Activated T-cell treated with anti-CD3 and anti-CD28 coated beads, Interleukin-2, amount 50 U/mL, for 4 hours (primary cell): ENCODE measurements around the gene CTDNEP1. TPM values are rescaled to one million over a fixed set of nuclear protein-coding genes. Genes with fewer than 3 reads are reported as not detected.

Experiments used
- ATAC-seq, 2 donors: fragments of 200-7000 bp; cut with Tn5 transposase; one replicate each; pipeline ENCODE4 v1.10.0; 2021
- DNase-seq: peaks from one replicate; pipeline ENCODE4 v3.0.0-alpha.2; 2020
- H3K27me3 Mint-ChIP-seq: one replicate; pipeline ENCODE4 v1.8.0; 2021; ENCODE audit warnings: low read depth, mixed read lengths
- H3K36me3 Mint-ChIP-seq: one replicate; pipeline ENCODE4 v1.8.0; 2022; ENCODE audit warnings: mixed read lengths; ENCODE audit not compliant: insufficient read depth
- H3K4me1 Mint-ChIP-seq: one replicate; pipeline ENCODE4 v1.8.0; 2021; ENCODE audit warnings: low read depth, mixed read lengths
- H3K4me3 Mint-ChIP-seq: one replicate; pipeline ENCODE4 v1.8.0; 2021; ENCODE audit warnings: mild to moderate bottlenecking, moderate library complexity, mixed read lengths
- H3K9me3 Mint-ChIP-seq: one replicate; pipeline ENCODE4 v1.8.0; 2021; ENCODE audit warnings: mixed read lengths
- total RNA-seq, 3 donors: library from RNA; stranded (reverse); gene quantifications; one replicate each; pipeline ENCODE4 v1.2.1, GENCODE V29; 2021

CTDNEP1 gene
- total RNA-seq, 3 donors from 2014 or later, result 190 to 210 (median 196) TPM

- Mint-ChIP-seq H3K4me3 (peak overlapping the region; percentile 1), H3K36me3 (peaks cover 15% of the 10 kb centered on the region)
Measured at GRCh38 chr17:7222093-7222971, 29.2 kb downstream of the CTDNEP1 start.

GRCh38 chr17:7221278-7222092 lies 30.0 kb downstream of the CTDNEP1 start:
- Mint-ChIP-seq H3K9me3 (no peaks in the 10 kb centered on the region), H3K4me1 (peaks cover 40% of the 10 kb centered on the region), H3K36me3 (peaks cover 15% of the 10 kb centered on the region), H3K27me3 (no peaks in the 10 kb centered on the region), H3K4me3 (peak overlapping the region; percentile 94)
- no peak for ATAC-seq
- no peak for DNase-seq

More at GRCh38 chr17:7222093-7222971, 29.2 kb downstream of the CTDNEP1 start:
- Mint-ChIP-seq H3K27me3 (no peaks in the 10 kb centered on the region), H3K4me1 (peaks cover 36% of the 10 kb centered on the region), H3K9me3 (no peaks in the 10 kb centered on the region)
- no peak for ATAC-seq
- DNase-seq, result no peak

- H3K36me3 Mint-ChIP-seq, result peaks cover 15% of the 10 kb centered on the region
- H3K4me3 Mint-ChIP-seq, result peak overlapping the region; percentile 94
- ATAC-seq, result peak; percentile 44
- peak; percentile 55 for DNase-seq
- H3K9me3 Mint-ChIP-seq, result no peaks in the 10 kb centered on the region
- peaks cover 48% of the 10 kb centered on the region for H3K4me1 Mint-ChIP-seq
- no peaks in the 10 kb centered on the region for H3K27me3 Mint-ChIP-seq
Measured at GRCh38 chr17:7220593-7221277, 30.8 kb downstream of the CTDNEP1 start.

GRCh38 chr17:7219812-7220592 lies 31.5 kb downstream of the CTDNEP1 start, which contains the start of the genes ACADVL and DLG4:
ACADVL (plus strand) TSS chr17:7219938; CDS start chr17:7219985, 47 bp downstream.
DLG4 (minus strand) TSS chr17:7219836.
- ATAC-seq, result peak; percentile 69 to 71
- peak; percentile 73 for DNase-seq
- peak within 1 kb of the TSS; percentile 94 for H3K4me3 Mint-ChIP-seq
- H3K27me3 Mint-ChIP-seq, result no peaks in the 10 kb centered on the region
- no peaks in the 10 kb centered on the region for H3K9me3 Mint-ChIP-seq
- H3K36me3 Mint-ChIP-seq, result peaks cover 12% of the 10 kb centered on the region
- peaks cover 53% of the 10 kb centered on the region for H3K4me1 Mint-ChIP-seq

GRCh38 chr17:7219229-7219811 lies 32.2 kb downstream of the CTDNEP1 start:
- H3K4me3 Mint-ChIP-seq, result peak overlapping the region; percentile 94
- H3K27me3 Mint-ChIP-seq, result no peaks in the 10 kb centered on the region
- no peak for ATAC-seq
- DNase-seq, result no peak
- H3K9me3 Mint-ChIP-seq, result no peaks in the 10 kb centered on the region
- H3K36me3 Mint-ChIP-seq, result peaks cover 12% of the 10 kb centered on the region
- peaks cover 59% of the 10 kb centered on the region for H3K4me1 Mint-ChIP-seq

GRCh38 chr17:7218758-7219157 lies 32.8 kb downstream of the CTDNEP1 start:
- no peak for DNase-seq
- H3K4me3 Mint-ChIP-seq, result peak overlapping the region; percentile 94
- no peaks in the 10 kb centered on the region for H3K27me3 Mint-ChIP-seq
- H3K4me1 Mint-ChIP-seq, result peaks cover 65% of the 10 kb centered on the region
- peaks cover 8% of the 10 kb centered on the region for H3K36me3 Mint-ChIP-seq
- ATAC-seq, result no peak
- H3K9me3 Mint-ChIP-seq, result no peaks in the 10 kb centered on the region

- Mint-ChIP-seq H3K9me3 (no peaks in the 10 kb centered on the region), H3K4me1 (peaks cover 70% of the 10 kb centered on the region), H3K36me3 (peaks cover 3% of the 10 kb centered on the region), H3K27me3 (no peaks in the 10 kb centered on the region), H3K4me3 (peak overlapping the region; percentile 35)
- DNase-seq (no peak), ATAC-seq (no peak)
Measured at GRCh38 chr17:7218166-7218565, 33.4 kb downstream of the CTDNEP1 start.

GRCh38 chr17:7217113-7217987 lies 34.2 kb downstream of the CTDNEP1 start:
- Mint-ChIP-seq H3K4me3 (peak overlapping the region; percentile 58), H3K27me3 (no peaks in the 10 kb centered on the region), H3K4me1 (peaks cover 70% of the 10 kb centered on the region), H3K9me3 (no peaks in the 10 kb centered on the region), H3K36me3 (peaks cover 3% of the 10 kb centered on the region)
- no peak for ATAC-seq
- no peak for DNase-seq

- DNase-seq (no peak), ATAC-seq (no peak)
- Mint-ChIP-seq H3K4me1 (peaks cover 75% of the 10 kb centered on the region), H3K4me3 (peak overlapping the region; percentile 37), H3K27me3 (peaks cover 6% of the 10 kb centered on the region), H3K9me3 (no peaks in the 10 kb centered on the region), H3K36me3 (peaks cover 3% of the 10 kb centered on the region)
Measured at GRCh38 chr17:7216242-7217112, 35.1 kb downstream of the CTDNEP1 start.

GRCh38 chr17:7215652-7216180 lies 35.8 kb downstream of the CTDNEP1 start:
- Mint-ChIP-seq H3K27me3 (peaks cover 6% of the 10 kb centered on the region), H3K36me3 (no peaks in the 10 kb centered on the region), H3K4me1 (peaks cover 67% of the 10 kb centered on the region), H3K4me3 (peak overlapping the region; percentile 37), H3K9me3 (no peaks in the 10 kb centered on the region)
- ATAC-seq, result no peak
- DNase-seq, result no peak

GRCh38 chr17:7215136-7215638 lies 36.3 kb downstream of the CTDNEP1 start:
- DNase-seq (no peak), ATAC-seq (no peak)
- peaks cover 63% of the 10 kb centered on the region for H3K4me1 Mint-ChIP-seq
- no peaks in the 10 kb centered on the region for H3K36me3 Mint-ChIP-seq
- peaks cover 6% of the 10 kb centered on the region for H3K27me3 Mint-ChIP-seq
- H3K9me3 Mint-ChIP-seq, result no peaks in the 10 kb centered on the region
- peak overlapping the region; percentile 84 for H3K4me3 Mint-ChIP-seq
